HepG2 (cell line): ENCODE results near the gene NFILZ.

ENCODE experiments used
- CTCF ChIP-seq: sonication (generic); formaldehyde crosslinking; IDR thresholded peaks from 2 replicates; pipeline ENCODE4 v1.5.0; 2020; ENCODE audit warnings: mild to moderate bottlenecking, missing genetic modification reagents, moderate library complexity
- MTF1 ChIP-seq: sonication (generic); formaldehyde crosslinking; IDR thresholded peaks from 2 replicates; pipeline ENCODE4 v1.5.0; 2020; ENCODE audit warnings: missing genetic modification reagents
- POLR2AphosphoS5 ChIP-seq: IDR thresholded peaks from 2 replicates; pipeline ENCODE4 v1.6.1; 2012; ENCODE audit warnings: low read depth, low read length
- SIN3A ChIP-seq: IDR thresholded peaks from 2 replicates; pipeline ENCODE4 v1.6.1; 2011; ENCODE audit warnings: low read depth, mild to moderate bottlenecking, control low read depth, low read length, borderline replicate concordance
- SMARCC2 ChIP-seq: fragments of 450-650 bp; IDR thresholded peaks from 2 replicates; pipeline ENCODE4 v1.6.1; 2017; ENCODE audit warnings: antibody characterized with exemption, mild to moderate bottlenecking
- ZBTB39 ChIP-seq: sonication (generic); formaldehyde crosslinking; IDR thresholded peaks from 2 replicates; pipeline ENCODE4 v1.5.0; 2020; ENCODE audit warnings: missing genetic modification reagents
- ZFP62 ChIP-seq: sonication (generic); formaldehyde crosslinking; IDR thresholded peaks from 2 replicates; pipeline ENCODE4 v1.4.0; 2020; ENCODE audit warnings: missing genetic modification reagents

GRCh38 chr19:8639821-8640401 is 9.5 kb downstream of the NFILZ start:
- TF ChIP-seq MTF1 (CRISPR knock-in tag) (no peak), ZBTB39 (CRISPR knock-in tag) (no peak), SMARCC2 (no peak), SIN3A (no peak), POLR2AphosphoS5 (no peak), ZFP62 (CRISPR knock-in tag) (no peak), CTCF (CRISPR knock-in tag) (no peak)
